ENCODE measurements around the gene CTXN1.

- TF ChIP-seq CTCF (IDR thresholded peaks at IDR 0.05), result peak; percentile 24
- TF ChIP-seq EZH2 (IDR thresholded peaks at IDR 0.05; ENCODE audit: borderline replicate concordance, insufficient read depth, low read depth, low read length, poor library complexity, severe bottlenecking), result no peak
These were observed 7.5 kb upstream of the CTXN1 start for GRCh38 chr19:7933411-7933810.
